Loucy (cell line): ENCODE measurements around the gene TP73.
A peak's percentile ranks its signal among the peaks of the same experiment; 100 is the strongest.

Source experiments
- H2AFZ ChIP-seq: fragments of 200-600 bp; sonication (generic); 2 replicates; pipeline ENCODE4 v1.6.0; 2016; ENCODE audit warnings: antibody characterized with exemption, mild to moderate bottlenecking, low read length, moderate library complexity
- H3F3A ChIP-seq: fragments of 200-600 bp; 2 replicates; pipeline ENCODE4 v1.6.0; 2016; ENCODE audit warnings: antibody characterized with exemption, low read depth, mild to moderate bottlenecking
- H3K27me3 ChIP-seq: fragments of 200-600 bp; sonication (generic); 2 replicates; pipeline ENCODE4 v1.6.1; 2014; ENCODE audit warnings: low read length, mild to moderate bottlenecking; ENCODE audit not compliant: insufficient read depth, poor library complexity, severe bottlenecking
- H3K36me3 ChIP-seq: fragments of 200-600 bp; sonication (generic); 2 replicates; pipeline ENCODE4 v1.6.1; 2016; ENCODE audit warnings: low read length; ENCODE audit not compliant: insufficient read depth
- H3K4me1 ChIP-seq: fragments of 200-600 bp; sonication (generic); 2 replicates; pipeline ENCODE4 v1.5.1; 2014; ENCODE audit warnings: low read length, mild to moderate bottlenecking; ENCODE audit not compliant: insufficient read depth, poor library complexity, severe bottlenecking
- H3K4me2 ChIP-seq: fragments of 200-600 bp; sonication (generic); 2 replicates; pipeline ENCODE4 v1.6.0; 2014; ENCODE audit warnings: antibody characterized with exemption, low read length, low read depth, mild to moderate bottlenecking; ENCODE audit not compliant: poor library complexity, severe bottlenecking
- H3K4me3 ChIP-seq: fragments of 200-600 bp; sonication (generic); 2 replicates; pipeline ENCODE4 v1.5.1; 2014; ENCODE audit warnings: low read length, mild to moderate bottlenecking, mixed read lengths; ENCODE audit not compliant: poor library complexity, severe bottlenecking
- H3K79me2 ChIP-seq: fragments of 200-600 bp; sonication (generic); 2 replicates; pipeline ENCODE4 v1.6.1; 2014; ENCODE audit warnings: low read length; ENCODE audit not compliant: insufficient read depth
- H3K9ac ChIP-seq: fragments of 200-600 bp; sonication (generic); 2 replicates; pipeline ENCODE4 v1.6.0; 2014; ENCODE audit warnings: mild to moderate bottlenecking, low read depth, low read length, moderate library complexity; ENCODE audit not compliant: poor library complexity, severe bottlenecking
- H3K9me2 ChIP-seq: fragments of 200-600 bp; sonication (generic); replicated peaks from 2 replicates; pipeline ENCODE4 v1.6.1; 2016; ENCODE audit warnings: low read depth, low read length, mixed read lengths
- H3K9me3 ChIP-seq: fragments of 200-600 bp; sonication (generic); 2 replicates; pipeline ENCODE4 v1.6.1; 2014; ENCODE audit warnings: mild to moderate bottlenecking, antibody characterized with exemption, low read length, low read depth; ENCODE audit not compliant: insufficient read depth
- H4K20me1 ChIP-seq: fragments of 200-600 bp; sonication (generic); 2 replicates; pipeline ENCODE4 v1.6.0; 2014; ENCODE audit warnings: antibody characterized with exemption, low read length, mild to moderate bottlenecking; ENCODE audit not compliant: insufficient read depth, poor library complexity, severe bottlenecking
- EZH2phosphoT487 ChIP-seq: fragments of 200-600 bp; IDR thresholded peaks from 2 replicates; pipeline ENCODE4 v1.6.1; 2018; ENCODE audit warnings: antibody characterized with exemption, mild to moderate bottlenecking, moderate library complexity, borderline replicate concordance
- TF ChIP-seq, protein P1 (sequence below): fragments of 200-600 bp; sonication (generic); conservative IDR thresholded peaks from 2 replicates; pipeline ENCODE4 v1.5.1; 2014; ENCODE audit warnings: mild to moderate bottlenecking, antibody characterized with exemption, low read length

Gene TP73

DNA sequence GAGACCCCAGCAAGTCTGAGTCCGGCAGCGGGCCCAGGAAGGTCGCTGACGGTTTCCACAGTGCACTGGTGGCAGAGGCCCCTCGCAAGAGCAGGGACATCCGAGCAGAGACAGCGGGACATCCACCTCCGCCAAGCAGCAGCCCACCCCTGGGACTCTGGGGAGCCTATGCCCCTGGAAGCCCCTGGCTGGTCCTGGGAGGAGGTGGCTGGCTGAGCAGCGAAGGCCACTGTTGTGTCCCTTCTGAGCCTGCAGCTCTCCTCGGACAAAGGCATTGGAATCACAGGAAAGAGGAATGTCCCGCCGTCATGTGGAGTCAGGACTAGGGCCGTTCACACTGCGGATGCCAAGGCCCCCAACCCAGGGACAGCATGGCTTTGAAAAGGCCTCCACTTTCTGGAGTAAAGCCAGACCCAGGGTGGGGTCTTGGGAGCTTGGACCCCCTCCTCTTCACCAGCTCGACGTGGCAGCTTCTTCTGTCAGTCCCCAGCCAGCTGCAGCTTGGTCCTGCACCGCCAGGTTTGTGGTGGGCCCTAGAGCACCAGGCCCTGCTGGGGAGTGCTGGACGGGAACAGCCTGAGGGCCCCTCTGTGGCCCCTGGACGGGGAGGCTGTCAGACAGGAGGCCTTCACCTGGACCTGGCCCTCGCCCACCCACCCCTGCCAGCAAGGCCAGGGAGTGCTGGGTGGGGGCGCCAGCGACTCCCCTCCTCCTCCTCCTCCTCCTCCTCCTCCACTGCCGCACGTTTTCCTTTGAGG lies 42.4 kb upstream of the TP73 start:
- H4K20me1 ChIP-seq: no peaks in the 10 kb centered on the region
- no peaks in the 10 kb centered on the region for H3K9me2 ChIP-seq
- H3K79me2 ChIP-seq: peaks cover 51% of the 10 kb centered on the region
- H3K27me3 ChIP-seq: no peaks in the 10 kb centered on the region
- H3K9me3 ChIP-seq: no peaks in the 10 kb centered on the region
- H3K4me2 ChIP-seq: peak overlapping the region; percentile 71
- H3F3A ChIP-seq: no peaks in the 10 kb centered on the region
- peaks cover 17% of the 10 kb centered on the region for H3K4me1 ChIP-seq
- H3K4me3 ChIP-seq: peak overlapping the region; percentile 72
- TF ChIP-seq EZH2phosphoT487: no peak
- TF ChIP-seq, protein P1, sequence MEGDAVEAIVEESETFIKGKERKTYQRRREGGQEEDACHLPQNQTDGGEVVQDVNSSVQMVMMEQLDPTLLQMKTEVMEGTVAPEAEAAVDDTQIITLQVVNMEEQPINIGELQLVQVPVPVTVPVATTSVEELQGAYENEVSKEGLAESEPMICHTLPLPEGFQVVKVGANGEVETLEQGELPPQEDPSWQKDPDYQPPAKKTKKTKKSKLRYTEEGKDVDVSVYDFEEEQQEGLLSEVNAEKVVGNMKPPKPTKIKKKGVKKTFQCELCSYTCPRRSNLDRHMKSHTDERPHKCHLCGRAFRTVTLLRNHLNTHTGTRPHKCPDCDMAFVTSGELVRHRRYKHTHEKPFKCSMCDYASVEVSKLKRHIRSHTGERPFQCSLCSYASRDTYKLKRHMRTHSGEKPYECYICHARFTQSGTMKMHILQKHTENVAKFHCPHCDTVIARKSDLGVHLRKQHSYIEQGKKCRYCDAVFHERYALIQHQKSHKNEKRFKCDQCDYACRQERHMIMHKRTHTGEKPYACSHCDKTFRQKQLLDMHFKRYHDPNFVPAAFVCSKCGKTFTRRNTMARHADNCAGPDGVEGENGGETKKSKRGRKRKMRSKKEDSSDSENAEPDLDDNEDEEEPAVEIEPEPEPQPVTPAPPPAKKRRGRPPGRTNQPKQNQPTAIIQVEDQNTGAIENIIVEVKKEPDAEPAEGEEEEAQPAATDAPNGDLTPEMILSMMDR: no peak
- H2AFZ ChIP-seq: no peak overlapping the region
- H3K36me3 ChIP-seq: no peaks in the 10 kb centered on the region
- H3K9ac ChIP-seq: peak overlapping the region; percentile 66

DNA sequence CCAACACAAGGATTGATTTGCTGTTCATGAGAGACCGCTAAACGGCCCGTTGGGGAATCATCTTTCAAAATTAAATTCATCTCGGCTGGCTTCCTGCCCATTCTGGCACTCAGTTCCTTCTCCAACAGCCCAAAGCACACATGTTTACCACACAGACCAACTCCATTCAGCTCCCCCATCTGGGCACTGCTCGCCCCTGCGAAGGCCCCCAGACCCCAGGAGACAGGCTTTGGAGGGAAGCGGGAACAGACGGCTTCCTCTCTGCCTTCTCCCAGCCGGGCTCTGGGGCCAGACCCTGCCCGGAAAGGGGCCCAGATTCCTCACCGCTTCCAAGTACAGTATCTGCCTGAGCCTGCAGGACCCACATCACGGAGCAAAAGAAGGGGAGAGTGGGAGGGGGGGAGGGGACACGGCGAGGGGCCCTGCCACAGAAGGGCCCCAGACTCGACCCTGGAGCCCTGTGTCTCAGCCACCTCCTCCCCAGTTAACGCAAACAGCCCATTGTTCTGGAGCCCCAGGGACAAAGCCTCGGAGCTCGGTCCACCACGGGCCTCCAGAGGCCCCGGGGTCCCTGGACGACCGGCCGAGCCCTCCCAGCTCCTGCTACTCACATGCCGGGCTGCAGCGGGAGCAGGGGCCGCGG lies 41.7 kb upstream of the TP73 start:
- H3K9me3 ChIP-seq: no peaks in the 10 kb centered on the region
- H2AFZ ChIP-seq: no peak overlapping the region
- no peaks in the 10 kb centered on the region for H3K9me2 ChIP-seq
- H3K4me2 ChIP-seq: peak overlapping the region; percentile 71
- H3K9ac ChIP-seq: peak overlapping the region; percentile 66
- H3K79me2 ChIP-seq: peaks cover 44% of the 10 kb centered on the region
- peak overlapping the region; percentile 72 for H3K4me3 ChIP-seq
- peaks cover 19% of the 10 kb centered on the region for H3K4me1 ChIP-seq
- H4K20me1 ChIP-seq: no peaks in the 10 kb centered on the region
- H3K36me3 ChIP-seq: no peaks in the 10 kb centered on the region
- no peaks in the 10 kb centered on the region for H3K27me3 ChIP-seq
- TF ChIP-seq, protein P1: 0 out of 2 replicates have a peak, but pooled peaks have one; percentile 15
- no peak for TF ChIP-seq EZH2phosphoT487
- no peaks in the 10 kb centered on the region for H3F3A ChIP-seq

DNA sequence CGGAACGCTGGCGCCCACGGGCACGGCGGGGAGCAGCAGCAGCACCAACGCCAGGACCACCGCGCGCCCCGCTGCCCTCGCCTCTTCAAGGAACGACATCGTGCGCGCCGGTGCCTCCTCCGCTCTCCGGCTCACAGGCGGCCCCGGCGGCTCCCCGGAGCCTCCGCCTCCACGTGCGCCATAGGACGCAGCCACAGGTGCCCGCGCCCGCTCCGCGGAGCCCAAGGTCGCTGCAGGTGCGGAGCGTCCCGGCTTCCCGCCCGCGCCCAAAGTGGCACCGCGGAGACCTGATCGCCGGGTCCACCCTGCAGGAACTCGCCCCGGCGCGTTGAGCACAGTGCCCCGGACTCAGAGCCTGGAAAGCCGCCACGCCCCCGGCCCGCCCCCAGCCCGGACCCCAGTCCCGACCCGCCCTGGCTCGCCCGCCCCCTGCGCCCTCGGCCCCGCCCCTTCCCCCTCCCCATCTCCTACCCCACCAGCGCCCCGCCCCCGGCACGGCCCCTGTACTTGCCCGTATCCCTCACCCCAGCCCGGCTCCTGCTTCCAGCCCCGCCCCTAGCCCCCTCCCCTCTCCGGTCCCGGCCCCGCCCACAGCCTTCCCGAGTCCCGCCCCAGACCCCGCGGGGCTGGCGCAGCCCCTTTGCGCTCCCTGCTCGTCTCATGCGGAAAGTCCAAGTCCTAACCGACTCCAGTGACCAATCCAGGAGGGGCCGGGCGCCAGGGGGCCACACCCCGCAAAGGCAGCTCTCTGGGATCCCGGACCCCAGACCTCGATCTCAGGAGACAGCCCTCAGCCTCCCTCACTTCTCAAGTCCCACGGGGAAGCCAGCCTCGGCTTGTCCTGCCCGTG lies 40.9 kb upstream of the TP73 start, which contains the start of gene MEGF6:
TSS of gene MEGF6 (minus strand) at position 339 of the 850 bp plus-strand sequence. CDS start at position 99, 240 bp downstream.
- TF ChIP-seq EZH2phosphoT487: no peak
- Histone ChIP-seq H3K9ac (peak within 1 kb of the TSS; percentile 66), H3K9me2 (no peaks in the 10 kb centered on the region), H3F3A (no peaks in the 10 kb centered on the region), H4K20me1 (no peaks in the 10 kb centered on the region), H3K4me1 (peaks cover 19% of the 10 kb centered on the region), H3K79me2 (peaks cover 36% of the 10 kb centered on the region), H3K36me3 (no peaks in the 10 kb centered on the region), H3K4me3 (peak within 1 kb of the TSS; percentile 72), H3K9me3 (no peaks in the 10 kb centered on the region), H3K4me2 (peak within 1 kb of the TSS; percentile 71), H3K27me3 (no peaks in the 10 kb centered on the region), H2AFZ (peak within 1 kb of the TSS; percentile 63; the same call in 1 of the 2 replicates)
